ENCODE results near the gene ADAM15. TPM values are rescaled to one million over a fixed set of nuclear protein-coding genes. Genes with fewer than 3 reads are reported as not detected.
A peak's percentile ranks its signal among the peaks of the same experiment; 100 is the strongest.

The ADAM15 gene
- polyA plus RNA-seq, 1 donor from 2014 or later: 24.8 TPM

DNA sequence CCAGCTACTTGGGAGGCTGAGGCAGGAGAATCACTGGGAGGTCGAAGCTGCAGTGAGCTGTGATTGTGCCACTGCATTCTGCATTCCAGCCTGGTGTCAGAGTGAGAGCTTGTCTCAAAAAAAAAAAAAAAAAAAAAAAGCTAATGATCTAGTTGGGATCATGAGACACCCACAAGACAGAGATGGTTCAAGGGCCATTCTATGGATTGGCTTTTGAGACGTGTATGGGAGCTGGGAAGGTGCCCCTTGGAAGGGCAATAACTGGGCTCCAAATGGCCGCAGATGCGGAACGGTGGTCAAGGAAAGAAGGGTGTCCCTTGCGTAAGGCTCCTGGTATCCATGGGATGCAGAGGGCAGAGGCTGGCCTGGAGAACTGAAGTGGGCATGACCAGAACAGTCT lies 6.8 kb upstream of the ADAM15 start:
- H3K9ac ChIP-seq (ENCODE audit: low read length): no peak overlapping the region
- no peak overlapping the region for H3K27ac ChIP-seq (ENCODE audit: low read length)

DNA sequence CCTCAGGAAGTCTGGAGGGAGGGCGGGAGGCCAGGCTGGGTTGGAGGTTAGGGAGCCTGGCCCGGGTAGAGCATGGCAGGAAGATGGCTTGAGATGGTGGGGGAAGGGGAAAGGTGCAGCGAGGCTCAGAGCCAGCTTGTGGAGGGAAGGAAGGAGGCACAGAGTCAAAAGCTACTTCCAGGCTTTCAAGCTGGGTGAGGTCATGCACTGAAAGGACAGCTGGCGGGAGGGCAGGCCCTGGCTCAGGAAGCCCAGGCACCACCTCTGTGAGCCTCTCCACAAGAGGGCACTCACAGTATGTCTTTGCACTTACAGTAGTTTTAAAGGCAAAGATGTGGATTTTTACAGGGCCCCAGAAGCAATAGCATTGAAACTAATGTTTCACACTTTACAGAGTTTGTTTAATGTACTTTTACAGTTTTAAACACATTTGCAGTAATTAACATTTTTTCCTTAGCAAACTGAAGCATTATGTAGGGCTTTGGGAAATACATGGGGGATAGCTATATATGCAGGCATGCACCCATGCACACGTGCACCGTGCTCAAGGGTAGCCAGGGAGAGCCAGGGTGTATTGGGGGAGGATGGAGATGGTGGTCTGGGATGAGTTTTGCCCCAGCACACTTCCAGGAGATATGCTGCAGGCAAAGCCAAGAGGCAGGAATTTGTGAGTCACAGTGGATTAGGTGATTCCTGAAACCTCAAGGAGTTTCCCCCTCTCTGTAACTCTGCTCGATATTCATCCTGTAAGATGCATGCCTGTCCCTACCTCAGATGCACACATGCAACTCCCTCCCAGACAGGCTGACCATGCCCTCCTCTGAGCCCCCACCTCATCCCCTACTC lies 6.1 kb upstream of the ADAM15 start:
- no peaks in the 10 kb centered on the region for H3F3A ChIP-seq (ENCODE audit: insufficient read depth, low read length, poor library complexity, severe bottlenecking)
- H3K27me3 ChIP-seq (ENCODE audit: insufficient read depth, low read depth, low read length): no peaks in the 10 kb centered on the region
- no peaks in the 10 kb centered on the region for H3K9me3 ChIP-seq (ENCODE audit: low read length)
- H3K79me2 ChIP-seq (replicated peaks; ENCODE audit: insufficient read depth, low read length): no peaks in the 10 kb centered on the region
- no peak overlapping the region for H3K9ac ChIP-seq (ENCODE audit: low read length)
- H3K36me3 ChIP-seq (ENCODE audit: insufficient read depth, low read length): no peaks in the 10 kb centered on the region
- H2AFZ ChIP-seq (ENCODE audit: low read depth, low read length): no peak overlapping the region
- no peak overlapping the region for H3K4me3 ChIP-seq (ENCODE audit: low read length)
- TF ChIP-seq, protein P1, sequence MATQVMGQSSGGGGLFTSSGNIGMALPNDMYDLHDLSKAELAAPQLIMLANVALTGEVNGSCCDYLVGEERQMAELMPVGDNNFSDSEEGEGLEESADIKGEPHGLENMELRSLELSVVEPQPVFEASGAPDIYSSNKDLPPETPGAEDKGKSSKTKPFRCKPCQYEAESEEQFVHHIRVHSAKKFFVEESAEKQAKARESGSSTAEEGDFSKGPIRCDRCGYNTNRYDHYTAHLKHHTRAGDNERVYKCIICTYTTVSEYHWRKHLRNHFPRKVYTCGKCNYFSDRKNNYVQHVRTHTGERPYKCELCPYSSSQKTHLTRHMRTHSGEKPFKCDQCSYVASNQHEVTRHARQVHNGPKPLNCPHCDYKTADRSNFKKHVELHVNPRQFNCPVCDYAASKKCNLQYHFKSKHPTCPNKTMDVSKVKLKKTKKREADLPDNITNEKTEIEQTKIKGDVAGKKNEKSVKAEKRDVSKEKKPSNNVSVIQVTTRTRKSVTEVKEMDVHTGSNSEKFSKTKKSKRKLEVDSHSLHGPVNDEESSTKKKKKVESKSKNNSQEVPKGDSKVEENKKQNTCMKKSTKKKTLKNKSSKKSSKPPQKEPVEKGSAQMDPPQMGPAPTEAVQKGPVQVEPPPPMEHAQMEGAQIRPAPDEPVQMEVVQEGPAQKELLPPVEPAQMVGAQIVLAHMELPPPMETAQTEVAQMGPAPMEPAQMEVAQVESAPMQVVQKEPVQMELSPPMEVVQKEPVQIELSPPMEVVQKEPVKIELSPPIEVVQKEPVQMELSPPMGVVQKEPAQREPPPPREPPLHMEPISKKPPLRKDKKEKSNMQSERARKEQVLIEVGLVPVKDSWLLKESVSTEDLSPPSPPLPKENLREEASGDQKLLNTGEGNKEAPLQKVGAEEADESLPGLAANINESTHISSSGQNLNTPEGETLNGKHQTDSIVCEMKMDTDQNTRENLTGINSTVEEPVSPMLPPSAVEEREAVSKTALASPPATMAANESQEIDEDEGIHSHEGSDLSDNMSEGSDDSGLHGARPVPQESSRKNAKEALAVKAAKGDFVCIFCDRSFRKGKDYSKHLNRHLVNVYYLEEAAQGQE (IDR thresholded peaks at IDR 0.05; ENCODE audit: borderline replicate concordance): no peak
- peak; percentile 15 for TF ChIP-seq SMC3 (conservative IDR thresholded peaks at IDR 0.05; ENCODE audit: poor library complexity)
- TF ChIP-seq, protein P2, sequence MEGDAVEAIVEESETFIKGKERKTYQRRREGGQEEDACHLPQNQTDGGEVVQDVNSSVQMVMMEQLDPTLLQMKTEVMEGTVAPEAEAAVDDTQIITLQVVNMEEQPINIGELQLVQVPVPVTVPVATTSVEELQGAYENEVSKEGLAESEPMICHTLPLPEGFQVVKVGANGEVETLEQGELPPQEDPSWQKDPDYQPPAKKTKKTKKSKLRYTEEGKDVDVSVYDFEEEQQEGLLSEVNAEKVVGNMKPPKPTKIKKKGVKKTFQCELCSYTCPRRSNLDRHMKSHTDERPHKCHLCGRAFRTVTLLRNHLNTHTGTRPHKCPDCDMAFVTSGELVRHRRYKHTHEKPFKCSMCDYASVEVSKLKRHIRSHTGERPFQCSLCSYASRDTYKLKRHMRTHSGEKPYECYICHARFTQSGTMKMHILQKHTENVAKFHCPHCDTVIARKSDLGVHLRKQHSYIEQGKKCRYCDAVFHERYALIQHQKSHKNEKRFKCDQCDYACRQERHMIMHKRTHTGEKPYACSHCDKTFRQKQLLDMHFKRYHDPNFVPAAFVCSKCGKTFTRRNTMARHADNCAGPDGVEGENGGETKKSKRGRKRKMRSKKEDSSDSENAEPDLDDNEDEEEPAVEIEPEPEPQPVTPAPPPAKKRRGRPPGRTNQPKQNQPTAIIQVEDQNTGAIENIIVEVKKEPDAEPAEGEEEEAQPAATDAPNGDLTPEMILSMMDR (IDR thresholded peaks at IDR 0.05; ENCODE audit: poor library complexity, severe bottlenecking): peak; percentile 37
- no peak overlapping the region for H3K27ac ChIP-seq (ENCODE audit: low read length)
- no peaks in the 10 kb centered on the region for H4K20me1 ChIP-seq (ENCODE audit: insufficient read depth)
- H3K4me2 ChIP-seq (ENCODE audit: low read length): no peak overlapping the region
- no peaks in the 10 kb centered on the region for H3K9me2 ChIP-seq (ENCODE audit: insufficient read depth, low read length)

More for the DNA sequence above, 6.8 kb upstream of the ADAM15 start:
- Histone ChIP-seq H3F3A (ENCODE audit: insufficient read depth, low read length, poor library complexity, severe bottlenecking) (no peaks in the 10 kb centered on the region), H3K36me3 (ENCODE audit: insufficient read depth, low read length) (no peaks in the 10 kb centered on the region), H3K27me3 (ENCODE audit: insufficient read depth, low read depth, low read length) (no peaks in the 10 kb centered on the region), H3K4me3 (ENCODE audit: low read length) (no peak overlapping the region), H3K9me3 (ENCODE audit: low read length) (no peaks in the 10 kb centered on the region), H3K79me2 (replicated peaks; ENCODE audit: insufficient read depth, low read length) (no peaks in the 10 kb centered on the region), H2AFZ (ENCODE audit: low read depth, low read length) (no peak overlapping the region), H4K20me1 (ENCODE audit: insufficient read depth) (no peaks in the 10 kb centered on the region), H3K9me2 (ENCODE audit: insufficient read depth, low read length) (no peaks in the 10 kb centered on the region), H3K4me2 (ENCODE audit: low read length) (no peak overlapping the region)
- no peak for TF ChIP-seq TAF1 (IDR thresholded peaks at IDR 0.05; ENCODE audit: low read depth)
- TF ChIP-seq, protein P1 (IDR thresholded peaks at IDR 0.05; ENCODE audit: borderline replicate concordance): no peak
- no peak for TF ChIP-seq MXI1 (conservative IDR thresholded peaks at IDR 0.05; ENCODE audit: poor library complexity, severe bottlenecking)
- TF ChIP-seq, protein P2 (IDR thresholded peaks at IDR 0.05; ENCODE audit: poor library complexity, severe bottlenecking): no peak
- no peak for TF ChIP-seq RAD21 (conservative IDR thresholded peaks at IDR 0.05)
- no peak for TF ChIP-seq POLR2AphosphoS5 (IDR thresholded peaks at IDR 0.05)

Data from neural cell (in vitro differentiated cells).